AML-193 (cell line): ENCODE data around the gene CD164.
"Not testable (repeated sequence)": the region's sequence is repeated elsewhere in the genome, so short reads cannot be mapped to it uniquely, and the experiment has no call there.

Experiments
- DNase-seq, 2 experiments: peaks; one replicate each; lab custom pipeline; 2025; lab: John Stamatoyannopoulos, UW

The CD164 gene

GRCh38 chr6:109374326-109374892 is 7.9 kb downstream of the CD164 start:
- no peak for DNase-seq

GRCh38 chr6:109373762-109374161 is 8.5 kb downstream of the CD164 start:
- DNase-seq: no peak

- no peak for DNase-seq
These were observed 8.9 kb downstream of the CD164 start for GRCh38 chr6:109373331-109373730.

- DNase-seq: peak; percentile 63 to 66
These were observed 10.1 kb downstream of the CD164 start for GRCh38 chr6:109372130-109372529.

- DNase-seq: no peak
These were observed 11.5 kb downstream of the CD164 start for GRCh38 chr6:109370792-109371191.

GRCh38 chr6:109370336-109370735 is 11.9 kb downstream of the CD164 start:
- DNase-seq: no peak

GRCh38 chr6:109369728-109370127 is 12.5 kb downstream of the CD164 start:
- DNase-seq: no peak

- not testable (repeated sequence) for DNase-seq
These were observed 17.7 kb downstream of the CD164 start for GRCh38 chr6:109364382-109365078.

GRCh38 chr6:109363753-109364152 is 18.5 kb downstream of the CD164 start:
- no peak for DNase-seq

- no peak for DNase-seq
These were observed 20.0 kb downstream of the CD164 start for GRCh38 chr6:109362102-109362884.

GRCh38 chr6:109360791-109361190 is 21.5 kb downstream of the CD164 start:
- DNase-seq: no peak

- DNase-seq: no peak
These were observed 22.0 kb downstream of the CD164 start for GRCh38 chr6:109360281-109360680.

- DNase-seq: no peak
These were observed 23.0 kb downstream of the CD164 start for GRCh38 chr6:109359248-109359647.

GRCh38 chr6:109358204-109358603 is 24.1 kb downstream of the CD164 start:
- no peak for DNase-seq

GRCh38 chr6:109356237-109356636 is 26.0 kb downstream of the CD164 start:
- no peak for DNase-seq

GRCh38 chr6:109351231-109352130 is 30.8 kb downstream of the CD164 start:
- DNase-seq: no peak

- DNase-seq: peak; percentile 85 to 93
These were observed 32.8 kb downstream of the CD164 start for GRCh38 chr6:109349419-109349987.

- DNase-seq: no peak
These were observed 34.0 kb downstream of the CD164 start for GRCh38 chr6:109348226-109348625.

GRCh38 chr6:109347779-109348178 is 34.5 kb downstream of the CD164 start:
- no peak for DNase-seq

GRCh38 chr6:109345986-109346385 is 36.3 kb downstream of the CD164 start:
- no peak for DNase-seq

- DNase-seq: no peak
These were observed 38.0 kb downstream of the CD164 start for GRCh38 chr6:109344226-109344625.

GRCh38 chr6:109343518-109343917 is 38.7 kb downstream of the CD164 start:
- no peak for DNase-seq
